22Rv1 (cell line): Measurements from ENCODE around the gene GCH1.

Experiments used
- ZFX ChIP-seq: fragments of 450-650 bp; IDR thresholded peaks from 2 replicates; pipeline ENCODE4 v1.6.1; 2017; ENCODE audit warnings: antibody characterized with exemption, borderline replicate concordance
- TF ChIP-seq, protein P1 (sequence below): fragments of 450-650 bp; IDR thresholded peaks from 2 replicates; pipeline ENCODE4 v1.5.1; 2017; ENCODE audit warnings: mild to moderate bottlenecking

DNA sequence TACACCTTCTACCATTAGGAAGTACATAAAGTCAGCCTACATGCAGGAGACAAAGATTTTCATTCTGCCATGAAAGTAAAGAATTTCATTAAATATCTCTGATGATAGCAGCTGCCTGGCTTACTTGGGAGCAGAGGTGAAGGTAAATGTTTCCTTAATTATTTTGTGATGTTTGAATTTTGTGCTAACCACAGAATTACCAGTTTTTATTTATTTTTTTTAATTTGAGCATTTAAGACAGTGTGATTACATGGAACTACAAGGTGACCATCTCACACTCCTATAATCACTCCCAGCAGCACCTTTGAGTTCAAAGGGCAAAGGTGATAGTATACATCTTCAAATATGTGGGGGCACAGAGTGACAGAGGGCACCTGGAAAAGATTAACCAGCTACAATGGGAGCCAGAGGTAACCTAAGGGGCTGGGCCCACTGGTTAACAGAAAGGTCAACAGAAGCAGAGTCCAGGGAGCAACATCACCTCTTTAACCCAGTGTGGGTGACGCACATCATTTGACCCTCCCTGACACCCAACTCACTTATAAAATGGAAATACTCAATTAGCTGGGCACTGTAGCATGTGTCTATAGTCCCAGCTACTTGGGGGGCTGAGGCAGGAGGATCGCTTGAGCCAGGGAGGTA, 65.0 kb downstream of the GCH1 start:
- TF ChIP-seq, protein P1, sequence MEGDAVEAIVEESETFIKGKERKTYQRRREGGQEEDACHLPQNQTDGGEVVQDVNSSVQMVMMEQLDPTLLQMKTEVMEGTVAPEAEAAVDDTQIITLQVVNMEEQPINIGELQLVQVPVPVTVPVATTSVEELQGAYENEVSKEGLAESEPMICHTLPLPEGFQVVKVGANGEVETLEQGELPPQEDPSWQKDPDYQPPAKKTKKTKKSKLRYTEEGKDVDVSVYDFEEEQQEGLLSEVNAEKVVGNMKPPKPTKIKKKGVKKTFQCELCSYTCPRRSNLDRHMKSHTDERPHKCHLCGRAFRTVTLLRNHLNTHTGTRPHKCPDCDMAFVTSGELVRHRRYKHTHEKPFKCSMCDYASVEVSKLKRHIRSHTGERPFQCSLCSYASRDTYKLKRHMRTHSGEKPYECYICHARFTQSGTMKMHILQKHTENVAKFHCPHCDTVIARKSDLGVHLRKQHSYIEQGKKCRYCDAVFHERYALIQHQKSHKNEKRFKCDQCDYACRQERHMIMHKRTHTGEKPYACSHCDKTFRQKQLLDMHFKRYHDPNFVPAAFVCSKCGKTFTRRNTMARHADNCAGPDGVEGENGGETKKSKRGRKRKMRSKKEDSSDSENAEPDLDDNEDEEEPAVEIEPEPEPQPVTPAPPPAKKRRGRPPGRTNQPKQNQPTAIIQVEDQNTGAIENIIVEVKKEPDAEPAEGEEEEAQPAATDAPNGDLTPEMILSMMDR = no peak
- TF ChIP-seq ZFX = no peak
